Measurements from ENCODE around the gene ARL8A. TPM values are rescaled to one million over a fixed set of nuclear protein-coding genes. Genes with fewer than 3 reads are reported as not detected.

ARL8A gene
- total and polyA plus RNA-seq, 2 experiments from 2014 or later = 30.3 to 32.7 TPM

DNA sequence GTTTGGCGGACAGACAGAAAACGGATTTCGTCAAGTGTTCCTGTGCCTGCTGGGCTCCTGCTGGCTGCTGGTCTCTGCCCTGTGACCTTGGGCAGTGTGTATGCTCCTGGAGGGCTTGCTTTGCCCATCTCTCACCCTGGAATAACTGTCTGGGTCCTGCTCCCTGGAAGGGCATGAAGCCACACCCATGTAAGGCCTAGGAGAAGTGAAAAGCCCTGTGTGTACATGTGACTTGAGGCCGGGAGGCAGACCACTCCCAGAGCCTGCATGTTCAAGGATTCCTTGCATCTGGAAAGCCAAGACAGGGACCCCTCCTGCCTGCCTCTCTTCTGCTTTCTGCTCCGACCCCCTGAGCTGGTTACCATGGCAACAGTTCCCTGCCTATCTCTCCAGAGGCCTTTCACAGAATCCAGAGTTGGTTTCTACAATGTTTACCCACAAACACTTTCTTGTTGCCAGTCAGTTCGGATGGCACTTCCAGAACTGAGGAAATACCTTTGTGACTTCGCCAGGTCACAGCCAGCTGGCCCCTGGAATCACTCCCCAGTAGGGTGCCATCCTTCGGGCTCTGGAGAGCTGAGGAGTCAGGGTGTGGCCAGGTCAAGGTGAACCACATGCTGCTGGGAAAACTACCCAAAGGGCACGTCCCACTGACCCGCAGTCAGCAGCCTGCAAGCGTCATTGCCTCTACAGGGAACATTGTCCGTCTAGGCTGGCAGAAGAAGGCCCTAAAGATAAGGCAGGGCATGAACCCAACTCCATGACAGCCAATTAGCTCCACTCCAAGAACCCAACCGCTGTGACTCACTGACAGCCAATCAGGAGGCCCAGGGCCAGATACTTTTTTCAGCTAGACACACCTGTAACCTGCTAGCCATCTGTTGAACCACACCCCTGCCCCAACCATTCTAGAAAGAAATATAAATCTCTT lies 36.5 kb downstream of the ARL8A start:
- H3K79me2 ChIP-seq (replicated peaks; ENCODE audit: insufficient read depth) = no peaks in the 10 kb centered on the region
- no peaks in the 10 kb centered on the region for H3K36me3 ChIP-seq (ENCODE audit: insufficient read depth)

More for the DNA sequence above, 36.5 kb downstream of the ARL8A start:
- Histone ChIP-seq H3K4me1 (ENCODE audit: insufficient read depth) (peaks cover 7% of the 10 kb centered on the region; the same call in 1 of the 2 replicates), H3K4me2 (no peak overlapping the region), H3F3A (replicated peaks; ENCODE audit: low read depth) (no peaks in the 10 kb centered on the region), H3K9me2 (ENCODE audit: insufficient read depth) (no peaks in the 10 kb centered on the region), H4K20me1 (replicated peaks; ENCODE audit: insufficient read depth) (no peaks in the 10 kb centered on the region), H3K4me3 (no peak overlapping the region), H3K27ac (ENCODE audit: low read depth) (no peak overlapping the region), H3K27me3 (ENCODE audit: insufficient read depth) (no peaks in the 10 kb centered on the region), H2AFZ (no peak overlapping the region)
- Mint-ChIP-seq H3K27me3 (ENCODE audit: insufficient read depth, low read depth, poor library complexity) (peaks cover 6% of the 10 kb centered on the region), H3K27ac (no peak overlapping the region), H3K9me3 (no peaks in the 10 kb centered on the region), H3K4me1 (peaks cover 25% of the 10 kb centered on the region), H3K4me3 (no peak overlapping the region), H3K36me3 (ENCODE audit: low read depth) (no peaks in the 10 kb centered on the region)
- TF ChIP-seq ZNF331 (CRISPR knock-in tag; IDR thresholded peaks at IDR 0.05; ENCODE audit: low read depth) (no peak), STAT1 (IDR thresholded peaks at IDR 0.05; ENCODE audit: unreplicated experiment) (no peak), CREB1 (CRISPR knock-in tag; IDR thresholded peaks at IDR 0.05; ENCODE audit: low read depth) (no peak), EZH2phosphoT487 (IDR thresholded peaks at IDR 0.05; ENCODE audit: unreplicated experiment) (no peak), ZNF114 (CRISPR knock-in tag; IDR thresholded peaks at IDR 0.05) (no peak), EZH2 (IDR thresholded peaks at IDR 0.05; ENCODE audit: low read depth, unreplicated experiment) (no peak), POLR2AphosphoS5 (IDR thresholded peaks at IDR 0.05; ENCODE audit: low read depth) (no peak), JUNB (IDR thresholded peaks at IDR 0.05; ENCODE audit: unreplicated experiment) (no peak), NANOG (IDR thresholded peaks at IDR 0.05; ENCODE audit: borderline replicate concordance) (no peak)
- TF ChIP-seq, protein P1, sequence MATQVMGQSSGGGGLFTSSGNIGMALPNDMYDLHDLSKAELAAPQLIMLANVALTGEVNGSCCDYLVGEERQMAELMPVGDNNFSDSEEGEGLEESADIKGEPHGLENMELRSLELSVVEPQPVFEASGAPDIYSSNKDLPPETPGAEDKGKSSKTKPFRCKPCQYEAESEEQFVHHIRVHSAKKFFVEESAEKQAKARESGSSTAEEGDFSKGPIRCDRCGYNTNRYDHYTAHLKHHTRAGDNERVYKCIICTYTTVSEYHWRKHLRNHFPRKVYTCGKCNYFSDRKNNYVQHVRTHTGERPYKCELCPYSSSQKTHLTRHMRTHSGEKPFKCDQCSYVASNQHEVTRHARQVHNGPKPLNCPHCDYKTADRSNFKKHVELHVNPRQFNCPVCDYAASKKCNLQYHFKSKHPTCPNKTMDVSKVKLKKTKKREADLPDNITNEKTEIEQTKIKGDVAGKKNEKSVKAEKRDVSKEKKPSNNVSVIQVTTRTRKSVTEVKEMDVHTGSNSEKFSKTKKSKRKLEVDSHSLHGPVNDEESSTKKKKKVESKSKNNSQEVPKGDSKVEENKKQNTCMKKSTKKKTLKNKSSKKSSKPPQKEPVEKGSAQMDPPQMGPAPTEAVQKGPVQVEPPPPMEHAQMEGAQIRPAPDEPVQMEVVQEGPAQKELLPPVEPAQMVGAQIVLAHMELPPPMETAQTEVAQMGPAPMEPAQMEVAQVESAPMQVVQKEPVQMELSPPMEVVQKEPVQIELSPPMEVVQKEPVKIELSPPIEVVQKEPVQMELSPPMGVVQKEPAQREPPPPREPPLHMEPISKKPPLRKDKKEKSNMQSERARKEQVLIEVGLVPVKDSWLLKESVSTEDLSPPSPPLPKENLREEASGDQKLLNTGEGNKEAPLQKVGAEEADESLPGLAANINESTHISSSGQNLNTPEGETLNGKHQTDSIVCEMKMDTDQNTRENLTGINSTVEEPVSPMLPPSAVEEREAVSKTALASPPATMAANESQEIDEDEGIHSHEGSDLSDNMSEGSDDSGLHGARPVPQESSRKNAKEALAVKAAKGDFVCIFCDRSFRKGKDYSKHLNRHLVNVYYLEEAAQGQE (IDR thresholded peaks at IDR 0.05; ENCODE audit: unreplicated experiment) = no peak
- TF ChIP-seq, protein P2, sequence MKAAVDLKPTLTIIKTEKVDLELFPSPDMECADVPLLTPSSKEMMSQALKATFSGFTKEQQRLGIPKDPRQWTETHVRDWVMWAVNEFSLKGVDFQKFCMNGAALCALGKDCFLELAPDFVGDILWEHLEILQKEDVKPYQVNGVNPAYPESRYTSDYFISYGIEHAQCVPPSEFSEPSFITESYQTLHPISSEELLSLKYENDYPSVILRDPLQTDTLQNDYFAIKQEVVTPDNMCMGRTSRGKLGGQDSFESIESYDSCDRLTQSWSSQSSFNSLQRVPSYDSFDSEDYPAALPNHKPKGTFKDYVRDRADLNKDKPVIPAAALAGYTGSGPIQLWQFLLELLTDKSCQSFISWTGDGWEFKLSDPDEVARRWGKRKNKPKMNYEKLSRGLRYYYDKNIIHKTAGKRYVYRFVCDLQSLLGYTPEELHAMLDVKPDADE (IDR thresholded peaks at IDR 0.05) = no peak
- TF ChIP-seq, protein P3, sequence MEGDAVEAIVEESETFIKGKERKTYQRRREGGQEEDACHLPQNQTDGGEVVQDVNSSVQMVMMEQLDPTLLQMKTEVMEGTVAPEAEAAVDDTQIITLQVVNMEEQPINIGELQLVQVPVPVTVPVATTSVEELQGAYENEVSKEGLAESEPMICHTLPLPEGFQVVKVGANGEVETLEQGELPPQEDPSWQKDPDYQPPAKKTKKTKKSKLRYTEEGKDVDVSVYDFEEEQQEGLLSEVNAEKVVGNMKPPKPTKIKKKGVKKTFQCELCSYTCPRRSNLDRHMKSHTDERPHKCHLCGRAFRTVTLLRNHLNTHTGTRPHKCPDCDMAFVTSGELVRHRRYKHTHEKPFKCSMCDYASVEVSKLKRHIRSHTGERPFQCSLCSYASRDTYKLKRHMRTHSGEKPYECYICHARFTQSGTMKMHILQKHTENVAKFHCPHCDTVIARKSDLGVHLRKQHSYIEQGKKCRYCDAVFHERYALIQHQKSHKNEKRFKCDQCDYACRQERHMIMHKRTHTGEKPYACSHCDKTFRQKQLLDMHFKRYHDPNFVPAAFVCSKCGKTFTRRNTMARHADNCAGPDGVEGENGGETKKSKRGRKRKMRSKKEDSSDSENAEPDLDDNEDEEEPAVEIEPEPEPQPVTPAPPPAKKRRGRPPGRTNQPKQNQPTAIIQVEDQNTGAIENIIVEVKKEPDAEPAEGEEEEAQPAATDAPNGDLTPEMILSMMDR (conservative IDR thresholded peaks at IDR 0.05; ENCODE audit: low read depth in 2 of 2) = no peak
- TF ChIP-seq, protein P4, sequence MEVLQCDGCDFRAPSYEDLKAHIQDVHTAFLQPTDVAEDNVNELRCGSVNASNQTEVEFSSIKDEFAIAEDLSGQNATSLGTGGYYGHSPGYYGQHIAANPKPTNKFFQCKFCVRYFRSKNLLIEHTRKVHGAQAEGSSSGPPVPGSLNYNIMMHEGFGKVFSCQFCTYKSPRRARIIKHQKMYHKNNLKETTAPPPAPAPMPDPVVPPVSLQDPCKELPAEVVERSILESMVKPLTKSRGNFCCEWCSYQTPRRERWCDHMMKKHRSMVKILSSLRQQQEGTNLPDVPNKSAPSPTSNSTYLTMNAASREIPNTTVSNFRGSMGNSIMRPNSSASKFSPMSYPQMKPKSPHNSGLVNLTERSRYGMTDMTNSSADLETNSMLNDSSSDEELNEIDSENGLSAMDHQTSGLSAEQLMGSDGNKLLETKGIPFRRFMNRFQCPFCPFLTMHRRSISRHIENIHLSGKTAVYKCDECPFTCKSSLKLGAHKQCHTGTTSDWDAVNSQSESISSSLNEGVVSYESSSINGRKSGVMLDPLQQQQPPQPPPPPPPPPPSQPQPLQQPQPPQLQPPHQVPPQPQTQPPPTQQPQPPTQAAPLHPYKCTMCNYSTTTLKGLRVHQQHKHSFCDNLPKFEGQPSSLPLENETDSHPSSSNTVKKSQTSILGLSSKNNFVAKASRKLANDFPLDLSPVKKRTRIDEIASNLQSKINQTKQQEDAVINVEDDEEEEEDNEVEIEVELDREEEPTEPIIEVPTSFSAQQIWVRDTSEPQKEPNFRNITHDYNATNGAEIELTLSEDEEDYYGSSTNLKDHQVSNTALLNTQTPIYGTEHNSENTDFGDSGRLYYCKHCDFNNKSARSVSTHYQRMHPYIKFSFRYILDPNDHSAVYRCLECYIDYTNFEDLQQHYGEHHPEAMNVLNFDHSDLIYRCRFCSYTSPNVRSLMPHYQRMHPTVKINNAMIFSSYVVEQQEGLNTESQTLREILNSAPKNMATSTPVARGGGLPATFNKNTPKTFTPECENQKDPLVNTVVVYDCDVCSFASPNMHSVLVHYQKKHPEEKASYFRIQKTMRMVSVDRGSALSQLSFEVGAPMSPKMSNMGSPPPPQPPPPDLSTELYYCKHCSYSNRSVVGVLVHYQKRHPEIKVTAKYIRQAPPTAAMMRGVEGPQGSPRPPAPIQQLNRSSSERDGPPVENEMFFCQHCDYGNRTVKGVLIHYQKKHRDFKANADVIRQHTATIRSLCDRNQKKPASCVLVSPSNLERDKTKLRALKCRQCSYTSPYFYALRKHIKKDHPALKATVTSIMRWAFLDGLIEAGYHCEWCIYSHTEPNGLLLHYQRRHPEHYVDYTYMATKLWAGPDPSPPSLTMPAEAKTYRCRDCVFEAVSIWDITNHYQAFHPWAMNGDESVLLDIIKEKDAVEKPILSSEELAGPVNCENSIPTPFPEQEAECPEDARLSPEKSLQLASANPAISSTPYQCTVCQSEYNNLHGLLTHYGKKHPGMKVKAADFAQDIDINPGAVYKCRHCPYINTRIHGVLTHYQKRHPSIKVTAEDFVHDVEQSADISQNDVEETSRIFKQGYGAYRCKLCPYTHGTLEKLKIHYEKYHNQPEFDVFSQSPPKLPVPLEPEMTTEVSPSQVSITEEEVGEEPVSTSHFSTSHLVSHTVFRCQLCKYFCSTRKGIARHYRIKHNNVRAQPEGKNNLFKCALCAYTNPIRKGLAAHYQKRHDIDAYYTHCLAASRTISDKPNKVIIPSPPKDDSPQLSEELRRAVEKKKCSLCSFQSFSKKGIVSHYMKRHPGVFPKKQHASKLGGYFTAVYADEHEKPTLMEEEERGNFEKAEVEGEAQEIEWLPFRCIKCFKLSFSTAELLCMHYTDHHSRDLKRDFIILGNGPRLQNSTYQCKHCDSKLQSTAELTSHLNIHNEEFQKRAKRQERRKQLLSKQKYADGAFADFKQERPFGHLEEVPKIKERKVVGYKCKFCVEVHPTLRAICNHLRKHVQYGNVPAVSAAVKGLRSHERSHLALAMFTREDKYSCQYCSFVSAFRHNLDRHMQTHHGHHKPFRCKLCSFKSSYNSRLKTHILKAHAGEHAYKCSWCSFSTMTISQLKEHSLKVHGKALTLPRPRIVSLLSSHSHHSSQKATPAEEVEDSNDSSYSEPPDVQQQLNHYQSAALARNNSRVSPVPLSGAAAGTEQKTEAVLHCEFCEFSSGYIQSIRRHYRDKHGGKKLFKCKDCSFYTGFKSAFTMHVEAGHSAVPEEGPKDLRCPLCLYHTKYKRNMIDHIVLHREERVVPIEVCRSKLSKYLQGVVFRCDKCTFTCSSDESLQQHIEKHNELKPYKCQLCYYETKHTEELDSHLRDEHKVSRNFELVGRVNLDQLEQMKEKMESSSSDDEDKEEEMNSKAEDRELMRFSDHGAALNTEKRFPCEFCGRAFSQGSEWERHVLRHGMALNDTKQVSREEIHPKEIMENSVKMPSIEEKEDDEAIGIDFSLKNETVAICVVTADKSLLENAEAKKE (CRISPR knock-in tag; IDR thresholded peaks at IDR 0.05) = no peak
- ATAC-seq (no peak), DNase-seq (ENCODE audit: low spot score) (peak; percentile 48)
